GM21447 (cell line): Measurements from ENCODE around the gene AGAP2.

ENCODE experiments used
- ATAC-seq: cut with Tn5 transposase; IDR thresholded peaks from one replicate; pipeline ENCODE4 v1.9.1; 2021; ENCODE audit not compliant: unreplicated experiment

AGAP2 gene

DNA sequence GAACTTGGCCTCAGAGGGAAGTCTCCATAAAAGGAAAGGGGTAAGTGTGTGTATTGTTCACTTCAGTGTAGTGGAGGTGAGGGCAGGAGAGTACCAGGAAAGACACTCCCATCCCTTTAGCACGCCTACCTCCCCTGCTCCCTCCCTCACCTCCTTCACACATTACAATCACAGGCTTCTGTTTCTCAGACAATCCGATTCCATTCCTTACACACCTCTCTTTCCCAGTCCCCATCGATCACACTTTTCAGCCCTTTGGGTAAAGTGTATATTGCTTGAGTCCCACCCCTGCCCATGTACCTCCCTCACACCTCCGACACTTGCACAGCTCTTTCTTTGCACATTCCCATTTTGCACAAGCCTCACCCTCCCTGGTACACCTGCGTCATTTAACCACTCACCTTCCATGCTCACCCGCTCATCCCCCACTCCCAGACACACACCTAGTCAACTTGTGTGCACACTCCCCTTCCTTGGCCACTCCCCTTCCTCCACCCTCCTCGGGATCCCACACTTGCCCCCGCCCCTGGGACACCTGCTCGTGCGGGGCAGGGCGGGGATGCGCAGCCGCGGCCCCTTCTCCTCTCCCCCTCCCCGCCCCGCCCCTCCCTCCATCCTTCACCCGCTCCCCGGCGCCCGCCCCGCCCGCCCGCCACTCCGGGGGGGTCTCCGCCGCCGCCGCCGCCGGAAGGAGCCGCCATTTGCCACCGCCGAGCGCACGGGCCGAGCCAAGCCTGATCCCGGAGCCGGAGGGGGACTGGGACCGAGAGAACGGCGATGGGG, 16.1 kb upstream of the AGAP2 start, which contains the start of gene MARCHF9:
Gene MARCHF9 (plus strand): TSS at position 693 of the 783 bp plus-strand sequence. CDS start 426 bp downstream, outside the sequence.
- ATAC-seq: peak; percentile 37

DNA sequence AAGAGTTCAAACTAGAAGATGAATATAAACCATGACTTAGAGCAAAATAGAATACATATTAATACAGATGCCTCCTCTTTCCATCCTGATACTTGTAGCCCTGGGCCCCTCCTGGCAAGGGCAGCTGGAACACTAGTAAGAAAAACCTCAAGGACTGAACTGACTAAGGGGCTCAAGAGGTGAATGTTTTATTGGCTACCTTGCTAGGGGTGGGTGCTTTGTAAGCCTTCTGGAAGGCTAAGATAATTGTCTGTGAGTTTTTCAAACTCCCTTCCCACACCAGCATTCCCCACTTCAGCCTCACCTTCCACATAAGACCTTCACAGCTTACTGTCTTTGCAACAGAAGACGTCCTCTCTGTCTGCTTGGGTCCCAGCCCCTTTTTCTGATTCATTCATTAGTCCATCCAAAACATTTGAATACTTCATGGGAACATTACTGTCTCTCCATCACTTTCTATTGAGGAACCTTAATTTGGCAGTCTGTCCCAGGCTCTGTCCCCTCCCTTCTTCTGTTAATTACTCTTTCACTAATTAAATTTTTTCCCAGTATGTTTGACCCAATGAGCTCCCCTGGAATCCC, 15.3 kb upstream of the AGAP2 start:
- ATAC-seq: no peak

DNA sequence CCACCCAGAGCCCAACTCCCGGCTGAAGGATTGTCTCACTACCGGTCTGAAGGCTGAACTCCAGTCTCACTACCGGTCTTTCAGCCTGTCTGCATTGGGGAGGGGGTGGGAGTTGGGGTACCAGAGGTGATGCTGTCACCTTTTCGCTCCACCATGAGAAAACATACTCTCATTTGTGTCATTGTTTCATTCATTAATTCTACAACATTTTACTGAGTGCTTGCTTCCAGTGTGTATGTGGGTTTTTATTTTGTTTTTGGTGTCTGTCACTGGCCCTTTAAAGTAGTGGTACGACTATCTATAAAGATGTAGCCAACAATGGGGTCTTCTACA, 14.1 kb upstream of the AGAP2 start:
- no peak for ATAC-seq

DNA sequence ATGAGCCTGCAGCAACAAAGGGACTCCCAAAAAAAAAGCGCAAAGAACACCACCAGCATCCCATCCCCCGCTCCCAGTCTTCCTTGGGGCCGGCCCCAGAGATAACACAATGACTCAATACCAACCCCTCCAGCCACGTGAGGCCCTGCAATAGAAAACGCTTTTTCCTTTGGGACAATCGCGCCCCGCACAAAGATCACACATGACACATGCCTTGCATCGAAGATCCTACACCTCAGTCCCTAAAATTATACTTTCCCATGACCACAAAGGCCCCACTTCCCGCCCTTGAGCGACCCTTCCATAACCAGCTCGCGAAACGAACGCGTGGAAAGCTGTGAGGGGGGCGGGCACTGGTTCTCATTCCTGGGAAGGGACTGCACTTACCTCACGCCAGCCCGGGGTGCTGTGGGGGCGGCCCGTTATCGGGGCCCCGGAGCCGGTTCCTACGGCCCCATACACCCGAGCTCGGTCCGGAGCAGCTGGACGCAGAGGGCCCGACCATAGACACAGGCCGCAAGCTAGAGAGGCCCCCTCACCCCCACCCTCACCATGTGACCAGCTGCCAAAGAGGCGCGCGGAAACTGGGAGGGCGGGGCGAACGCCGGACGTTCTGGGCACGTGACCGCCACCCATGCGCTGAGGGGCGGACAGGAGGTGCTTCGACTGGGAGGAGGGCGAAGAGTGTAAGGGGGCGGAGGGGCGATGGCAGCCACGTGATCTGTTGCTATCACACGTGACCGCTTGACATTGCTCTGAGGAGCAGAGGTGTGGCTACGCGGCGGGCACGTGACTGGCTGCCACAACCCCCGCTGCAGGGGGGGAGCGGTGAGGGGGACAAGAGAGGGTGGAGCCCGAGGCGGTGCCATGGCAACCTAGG, 13.5 kb upstream of the AGAP2 start, which contains the start of gene CDK4:
Gene CDK4 (minus strand): TSS at position 523 of the 880 bp plus-strand sequence. CDS start 593 bp downstream, outside the sequence.
- peak; percentile 60 for ATAC-seq

DNA sequence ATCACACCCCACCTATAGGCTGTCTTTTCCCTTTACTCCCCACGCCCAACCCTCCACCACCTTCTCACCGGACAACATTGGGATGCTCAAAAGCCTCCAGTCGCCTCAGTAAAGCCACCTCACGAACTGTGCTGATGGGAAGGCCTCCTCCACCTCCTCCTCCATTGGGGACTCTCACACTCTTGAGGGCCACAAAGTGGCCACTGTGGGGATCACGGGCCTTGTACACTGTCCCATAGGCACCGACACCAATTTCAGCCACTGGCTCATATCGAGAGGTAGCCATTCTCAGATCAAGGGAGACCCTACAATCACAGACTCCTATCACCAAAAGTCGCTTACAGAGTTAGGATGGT, 12.9 kb upstream of the AGAP2 start:
- no peak for ATAC-seq

DNA sequence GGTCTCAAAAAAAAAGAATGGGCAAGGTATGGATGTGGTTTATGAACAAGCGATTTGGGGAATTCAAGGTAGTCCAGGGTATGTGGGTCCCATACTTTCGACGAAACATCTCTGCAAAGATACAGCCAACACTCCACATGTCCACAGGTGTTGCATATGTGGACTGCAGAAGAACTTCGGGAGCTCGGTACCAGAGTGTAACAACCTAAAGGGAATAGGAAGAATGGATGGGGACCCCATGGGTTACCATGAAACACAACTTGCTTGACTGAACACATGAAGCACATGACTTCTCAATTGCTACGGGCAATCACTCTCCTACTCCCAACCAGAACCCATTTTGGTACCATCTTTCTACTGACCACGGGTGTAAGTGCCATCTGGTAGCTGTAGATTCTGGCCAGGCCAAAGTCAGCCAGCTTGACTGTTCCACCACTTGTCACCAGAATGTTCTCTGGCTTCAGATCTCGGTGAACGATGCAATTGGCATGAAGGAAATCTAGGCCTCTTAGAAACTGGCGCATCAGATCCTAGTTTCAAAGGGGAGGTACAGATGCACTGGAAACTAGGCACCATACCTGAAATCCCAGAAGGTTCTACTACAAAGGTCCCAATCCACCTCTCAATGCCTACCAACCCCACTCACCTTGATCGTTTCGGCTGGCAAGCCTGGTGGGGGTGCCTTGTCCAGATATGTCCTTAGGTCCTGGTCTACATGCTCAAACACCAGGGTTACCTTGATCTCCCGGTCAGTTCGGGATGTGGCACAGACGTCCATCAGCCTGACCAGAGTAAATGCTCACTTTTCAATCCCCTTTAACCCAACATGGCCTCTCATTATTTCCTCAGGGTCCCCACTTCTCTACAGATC, 12.3 kb upstream of the AGAP2 start:
- ATAC-seq: no peak

DNA sequence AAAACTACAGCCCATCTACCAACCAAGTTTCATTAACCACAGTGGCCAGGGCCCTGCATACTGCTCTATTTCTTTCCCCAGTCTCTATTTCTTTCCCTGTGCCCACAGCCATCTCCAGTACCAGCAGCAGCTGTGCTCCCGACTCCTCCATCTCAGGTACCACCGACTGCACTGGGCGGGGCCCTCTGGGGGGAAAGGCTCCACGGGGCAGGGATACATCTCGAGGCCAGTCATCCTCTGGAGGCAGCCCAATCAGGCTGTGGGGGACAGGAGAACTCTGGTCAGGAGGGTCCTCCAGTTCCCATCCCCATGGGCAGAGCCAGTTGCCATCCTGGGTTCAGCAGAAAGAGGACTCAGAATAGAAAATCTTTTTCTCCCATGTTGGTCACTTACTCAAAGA, 10.5 kb upstream of the AGAP2 start:
- ATAC-seq: no peak

DNA sequence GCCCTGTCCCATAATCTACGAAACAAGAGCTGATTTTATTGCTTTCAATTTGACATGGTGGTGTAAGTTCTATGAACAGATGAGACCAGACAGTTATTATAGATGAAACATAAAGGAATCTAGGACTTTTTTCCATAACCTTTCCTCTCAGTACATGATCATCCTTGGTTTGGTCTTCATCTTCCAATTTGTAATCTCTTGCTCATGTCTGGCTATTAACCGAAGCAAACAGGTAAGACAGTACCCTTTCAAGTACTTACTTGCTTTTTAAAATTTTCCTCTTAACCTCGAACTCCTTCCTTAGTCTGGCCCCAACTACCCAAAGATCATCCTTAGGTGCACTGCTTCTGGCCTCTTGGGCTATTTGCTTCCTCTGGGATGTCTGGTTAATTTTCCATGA, 7.5 kb upstream of the AGAP2 start:
- no peak for ATAC-seq

DNA sequence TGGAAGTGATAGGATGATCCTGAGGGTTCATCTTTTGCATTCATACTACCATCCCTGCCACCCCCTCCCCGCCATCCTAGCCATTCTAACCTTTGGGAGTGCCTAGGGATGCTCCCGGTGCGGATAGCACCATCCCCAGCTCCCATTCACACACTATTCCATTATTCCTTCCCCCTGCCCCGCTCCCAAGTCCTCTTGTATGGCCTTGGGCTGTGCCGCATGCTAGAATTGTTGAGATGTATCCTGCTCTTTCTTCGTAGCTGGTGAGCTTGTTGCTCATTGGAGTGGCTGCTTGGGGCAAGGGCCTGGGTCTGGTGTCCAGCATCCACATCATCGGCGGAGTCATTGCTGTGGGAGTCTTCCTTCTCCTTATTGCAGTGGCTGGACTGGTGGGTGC, 6.9 kb upstream of the AGAP2 start:
- no peak for ATAC-seq

DNA sequence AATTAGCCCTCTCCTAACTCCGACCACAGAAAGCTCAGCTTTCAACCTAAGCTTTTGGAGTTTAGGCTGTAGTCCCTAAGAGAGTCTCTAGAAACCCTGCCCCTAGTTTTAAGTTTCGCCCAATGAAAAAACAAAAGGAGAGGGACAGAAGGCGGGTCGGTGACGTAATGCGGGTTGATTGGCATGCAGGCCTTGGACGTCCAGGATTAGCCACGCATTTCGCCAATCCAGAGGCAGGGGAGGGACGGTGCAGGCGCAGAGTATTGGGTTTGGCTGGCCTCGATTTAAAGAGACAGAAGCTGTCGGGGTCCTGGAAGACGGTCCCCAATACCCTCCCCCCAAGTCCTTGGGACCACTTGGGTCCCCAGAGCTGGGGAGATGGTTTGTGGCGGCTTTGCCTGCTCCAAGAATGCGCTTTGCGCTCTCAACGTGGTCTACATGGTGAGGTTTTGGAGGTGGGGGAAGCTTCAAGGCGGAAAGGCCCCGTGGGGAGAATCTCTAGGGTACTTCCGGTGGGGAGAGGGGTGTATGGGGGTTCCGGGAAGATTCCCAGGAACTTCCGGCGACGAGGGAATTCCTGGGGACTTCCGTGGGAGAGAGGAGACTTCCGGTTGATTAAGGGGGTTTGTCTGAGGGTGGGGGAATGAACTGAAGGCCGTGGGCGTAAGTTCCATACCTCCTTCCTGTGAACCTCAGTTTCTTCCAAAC, 6.4 kb upstream of the AGAP2 start, which contains the start of gene TSPAN31:
Gene TSPAN31 (plus strand): TSS at position 263 of the 708 bp plus-strand sequence. CDS start 116 bp downstream, at position 379.
- ATAC-seq: peak; percentile 83

DNA sequence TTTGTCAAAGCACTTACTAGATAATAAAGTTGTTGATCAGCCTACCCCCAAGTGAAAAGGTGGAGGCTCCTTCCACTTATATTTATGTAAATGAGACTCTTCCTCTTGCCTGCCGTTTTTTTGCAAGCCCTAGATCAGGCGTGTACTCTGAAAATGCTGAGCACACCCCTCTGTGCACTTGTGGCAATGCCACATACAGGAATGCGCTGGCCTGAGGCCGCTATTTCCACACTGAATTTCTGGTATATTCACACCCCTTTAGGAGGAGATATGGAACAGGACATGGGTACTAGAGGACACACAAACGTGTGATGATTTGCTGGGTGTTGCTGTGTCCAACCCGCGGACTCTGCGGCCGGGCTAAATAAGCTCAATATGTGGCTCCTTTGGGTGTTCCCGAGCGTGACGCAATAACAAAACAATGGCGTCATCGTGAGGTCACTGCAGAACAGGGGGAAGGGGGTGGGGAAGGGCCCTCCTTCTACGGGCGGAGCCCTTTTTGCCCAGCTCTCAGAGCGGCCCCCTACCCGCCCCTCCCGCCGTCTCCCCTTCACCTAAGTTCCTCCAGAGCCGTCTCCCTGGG, 5.7 kb upstream of the AGAP2 start:
- ATAC-seq: peak; percentile 22

DNA sequence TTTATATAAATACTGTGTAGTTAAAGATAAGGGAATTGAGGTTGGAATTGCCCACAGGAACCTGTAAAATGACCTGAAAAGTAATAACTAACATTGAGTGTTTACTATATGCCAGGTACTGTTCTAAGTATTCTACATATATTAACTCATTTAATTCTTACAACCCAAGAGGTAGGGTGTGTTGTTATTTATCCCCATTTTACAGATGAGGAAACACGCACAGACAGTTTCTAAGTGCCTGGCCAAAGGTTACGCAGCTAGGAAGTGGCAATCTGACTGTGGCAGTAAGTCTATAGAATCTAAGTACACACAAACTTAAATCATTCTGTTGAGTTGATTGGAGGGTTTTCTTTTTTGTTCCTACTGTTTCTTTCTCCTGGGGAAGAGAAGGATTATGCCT, 5.2 kb upstream of the AGAP2 start:
- no peak for ATAC-seq

DNA sequence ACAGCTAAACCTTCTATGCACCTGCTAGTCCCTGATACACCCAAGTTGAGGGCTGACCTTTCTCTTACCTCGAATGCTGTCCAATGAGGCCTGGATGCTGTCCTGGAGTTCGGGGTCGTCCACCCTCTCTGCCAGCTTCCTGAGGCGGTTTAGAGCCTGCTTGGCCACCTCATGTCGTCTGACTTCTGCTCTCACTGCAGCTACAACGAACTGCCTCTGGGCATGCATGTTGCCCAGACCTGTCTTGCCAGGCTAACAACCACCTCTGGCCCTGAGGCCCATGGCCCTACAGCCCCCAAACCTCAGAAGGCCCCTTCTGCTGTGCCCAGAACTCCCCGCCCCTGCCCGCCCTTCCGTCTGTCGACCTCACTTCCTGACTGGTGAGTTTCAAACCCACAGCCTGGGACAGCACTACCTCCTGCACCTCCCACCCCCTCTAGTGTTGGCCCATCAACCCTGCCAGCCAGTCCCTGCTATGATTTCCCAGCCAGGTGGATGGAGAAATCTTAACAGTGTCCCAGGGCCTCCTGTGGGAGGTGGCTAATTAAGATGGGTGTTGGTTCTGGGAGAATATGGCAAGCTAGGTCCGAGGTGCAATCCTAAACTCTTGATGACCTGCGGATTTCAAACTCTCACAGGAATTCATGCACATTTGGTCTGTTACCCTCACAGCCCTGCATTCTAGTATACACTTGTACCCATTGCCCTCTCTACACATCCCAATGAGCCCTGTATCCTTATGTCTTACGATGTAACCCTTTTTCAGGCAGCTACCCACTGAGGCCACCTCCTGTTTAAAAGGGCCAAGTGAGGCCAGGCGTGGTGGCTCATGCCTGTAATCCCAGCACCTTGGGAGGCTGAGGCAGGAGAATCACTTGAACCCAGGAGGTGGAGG, 3.5 kb upstream of the AGAP2 start:
- ATAC-seq: peak; percentile 62

DNA sequence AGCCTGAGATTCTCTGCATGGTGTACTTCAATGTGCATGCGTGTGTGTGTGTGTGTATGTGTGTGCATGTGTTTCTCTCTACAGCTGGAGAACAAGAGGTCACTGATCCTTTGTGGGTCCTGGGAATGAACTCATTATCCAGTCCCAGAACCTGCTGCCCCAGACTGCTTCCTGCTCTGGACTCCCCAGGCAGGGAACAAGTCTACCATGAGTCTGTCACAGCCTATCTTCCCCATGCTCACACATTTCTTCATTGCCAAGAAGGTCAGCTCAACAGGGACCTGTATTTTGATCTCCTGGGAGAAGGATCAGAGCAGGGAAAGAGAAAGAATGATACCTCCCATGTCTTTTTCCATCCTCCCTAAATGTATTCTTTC, 2.9 kb upstream of the AGAP2 start:
- no peak for ATAC-seq

DNA sequence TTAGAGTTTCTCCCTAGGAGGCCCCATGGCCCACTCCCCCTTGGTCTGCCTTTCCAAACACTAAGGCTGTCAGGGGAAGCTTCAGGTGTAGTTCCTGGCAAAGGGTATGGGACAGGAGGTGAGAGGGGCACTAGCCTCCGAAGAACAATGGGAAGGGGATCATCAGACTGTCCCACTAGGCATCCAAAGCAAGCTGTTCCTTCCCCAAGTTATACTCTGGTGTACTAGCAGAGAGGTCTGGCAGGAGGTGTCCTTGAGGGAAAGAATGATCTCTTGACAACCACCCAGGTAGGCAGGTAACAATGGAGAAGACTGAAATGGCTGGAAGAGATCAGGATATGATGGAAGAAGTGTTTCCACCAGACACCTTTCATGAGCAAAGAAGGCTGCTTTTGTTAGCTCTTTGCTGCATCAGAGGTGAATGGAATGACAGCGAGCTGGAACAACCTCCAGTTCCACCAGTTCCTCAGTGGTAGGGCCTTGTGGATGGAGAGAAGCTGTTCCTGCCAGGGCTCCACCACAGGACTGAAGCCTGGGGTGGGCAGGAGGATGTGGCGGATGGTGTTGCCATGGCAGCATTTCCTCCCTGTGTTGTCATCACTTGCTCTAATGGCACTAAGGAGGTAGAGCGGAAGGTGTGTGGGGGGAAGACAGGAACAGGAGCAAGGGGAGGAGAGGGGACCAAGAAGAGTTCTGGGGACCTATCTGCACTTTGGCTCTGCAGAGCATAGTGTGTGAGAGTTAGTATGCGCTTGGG, 2.3 kb upstream of the AGAP2 start:
- ATAC-seq: peak; percentile 48

DNA sequence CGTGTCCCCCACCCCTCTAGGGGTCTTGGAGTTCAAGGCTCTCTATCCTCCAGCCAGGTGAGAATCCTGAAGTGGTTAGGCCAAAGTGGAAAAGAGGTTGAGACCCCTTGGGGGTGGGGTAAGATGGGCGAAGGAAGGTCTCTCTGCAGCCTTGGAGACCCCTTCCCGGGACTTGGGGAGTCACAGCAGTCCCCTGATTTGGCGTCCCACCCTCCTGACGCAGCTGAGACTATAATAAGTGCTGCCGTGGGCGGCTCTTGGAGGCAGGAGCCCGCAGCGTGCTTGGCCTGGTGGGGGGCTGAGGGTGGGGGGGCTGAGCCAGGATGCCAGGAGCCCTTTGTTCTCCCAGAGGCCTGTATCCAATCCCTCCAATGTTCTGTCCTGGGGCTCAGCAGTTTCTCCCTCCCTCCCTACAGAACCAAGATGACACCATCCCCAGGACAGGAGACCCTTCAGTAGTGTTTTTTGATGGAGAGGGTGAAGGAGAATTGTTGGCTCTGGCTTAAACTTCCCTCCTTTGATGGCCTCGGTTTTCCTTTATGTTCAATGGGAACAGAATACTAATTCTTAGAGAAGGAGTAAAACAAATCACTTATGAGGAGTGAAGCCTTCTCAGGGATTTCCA, 1.5 kb upstream of the AGAP2 start:
- ATAC-seq: no peak

DNA sequence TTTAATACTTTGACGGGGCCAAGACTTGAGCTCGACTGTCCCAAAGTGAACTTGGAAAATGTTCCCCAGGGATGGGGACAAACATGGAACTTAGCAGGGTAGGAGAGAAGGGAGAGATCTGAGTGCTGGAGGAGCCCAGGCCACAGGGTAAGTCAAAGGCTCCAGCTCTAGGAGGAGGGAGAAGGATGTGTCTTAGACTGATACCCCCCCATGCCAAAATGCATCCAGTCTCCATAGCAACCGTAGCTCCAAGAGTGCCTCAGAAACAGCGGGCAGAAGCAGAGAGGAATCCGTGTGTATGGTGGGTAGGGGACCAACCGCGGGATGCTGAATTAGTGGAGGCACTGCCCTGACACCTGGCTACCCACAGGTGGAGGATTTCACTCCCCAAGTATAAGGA, 845 bp upstream of the AGAP2 start:
- no peak for ATAC-seq
